Measurements from ENCODE around the gene NEGR1.

NEGR1 gene

DNA sequence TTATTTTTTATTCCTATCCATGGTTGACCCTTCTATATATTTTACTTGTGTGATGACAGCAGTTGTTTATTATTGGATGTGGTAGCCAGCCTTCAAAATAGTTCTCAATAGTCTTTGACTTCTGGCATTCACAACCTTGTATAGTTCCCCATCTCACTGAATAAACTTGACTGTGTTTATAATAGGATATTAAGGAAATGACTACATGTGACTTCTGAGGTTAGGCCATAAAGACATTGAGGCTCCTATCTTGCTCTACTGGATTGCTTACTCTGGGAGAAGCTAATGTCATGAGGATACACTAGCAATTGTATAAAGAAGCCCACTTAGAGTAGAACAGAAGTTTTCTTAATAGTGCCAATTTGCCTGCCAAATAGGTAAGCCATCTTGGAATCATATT is 231.8 kb downstream of the NEGR1 start:
- DNase-seq (ENCODE audit: low read depth in 2 of 2, low spot score in 1 of 2) = no peak

DNA sequence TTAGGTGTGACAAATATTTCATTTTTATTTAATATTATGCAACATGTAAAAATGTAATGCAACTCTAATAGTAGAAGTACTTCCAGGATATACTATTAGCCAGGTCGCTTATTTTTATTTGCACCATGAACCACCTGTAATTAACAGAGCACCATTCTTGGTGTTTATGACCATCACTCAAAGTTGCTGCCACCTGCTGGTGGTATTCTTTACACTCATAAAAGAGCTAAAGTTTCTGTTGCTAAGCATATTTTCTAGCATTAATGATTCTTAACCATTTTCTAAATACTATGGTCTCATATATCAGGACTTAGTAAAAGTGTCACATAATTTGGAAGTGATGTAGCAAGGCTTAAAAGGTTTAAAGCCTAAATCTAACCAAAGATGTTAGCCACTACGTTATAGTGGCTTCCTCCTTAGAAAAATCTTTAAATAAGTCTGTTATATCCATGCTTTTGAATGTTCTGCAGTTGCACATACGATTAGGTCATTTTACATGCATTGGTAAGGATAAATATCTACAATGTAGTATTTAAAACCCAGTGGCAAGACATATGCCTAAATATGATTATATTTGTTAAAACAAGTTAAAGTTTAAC is 244.5 kb downstream of the NEGR1 start:
- no peak for DNase-seq (ENCODE audit: low read depth in 2 of 2, low spot score in 1 of 2)

DNA sequence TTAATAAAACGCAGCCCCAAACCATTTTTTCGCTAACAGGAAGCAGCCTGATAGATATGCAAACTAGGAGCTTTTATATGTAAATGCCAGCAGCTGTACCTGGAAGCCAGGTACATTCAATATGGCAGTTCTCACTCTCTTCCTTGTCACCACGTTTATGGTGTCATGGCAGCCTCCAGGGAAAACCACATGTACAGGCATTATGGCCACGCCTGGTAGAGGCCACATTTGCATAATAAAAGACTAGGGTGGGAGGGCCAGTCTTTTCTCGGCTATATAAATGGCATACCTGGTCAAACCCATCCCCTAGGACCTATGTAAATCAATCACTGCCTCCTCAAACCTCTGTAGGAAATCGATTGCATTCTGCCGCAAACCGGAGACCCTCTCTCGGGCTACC is 247.5 kb downstream of the NEGR1 start:
- DNase-seq (ENCODE audit: low read depth in 2 of 2, low spot score in 1 of 2) = no peak

DNA sequence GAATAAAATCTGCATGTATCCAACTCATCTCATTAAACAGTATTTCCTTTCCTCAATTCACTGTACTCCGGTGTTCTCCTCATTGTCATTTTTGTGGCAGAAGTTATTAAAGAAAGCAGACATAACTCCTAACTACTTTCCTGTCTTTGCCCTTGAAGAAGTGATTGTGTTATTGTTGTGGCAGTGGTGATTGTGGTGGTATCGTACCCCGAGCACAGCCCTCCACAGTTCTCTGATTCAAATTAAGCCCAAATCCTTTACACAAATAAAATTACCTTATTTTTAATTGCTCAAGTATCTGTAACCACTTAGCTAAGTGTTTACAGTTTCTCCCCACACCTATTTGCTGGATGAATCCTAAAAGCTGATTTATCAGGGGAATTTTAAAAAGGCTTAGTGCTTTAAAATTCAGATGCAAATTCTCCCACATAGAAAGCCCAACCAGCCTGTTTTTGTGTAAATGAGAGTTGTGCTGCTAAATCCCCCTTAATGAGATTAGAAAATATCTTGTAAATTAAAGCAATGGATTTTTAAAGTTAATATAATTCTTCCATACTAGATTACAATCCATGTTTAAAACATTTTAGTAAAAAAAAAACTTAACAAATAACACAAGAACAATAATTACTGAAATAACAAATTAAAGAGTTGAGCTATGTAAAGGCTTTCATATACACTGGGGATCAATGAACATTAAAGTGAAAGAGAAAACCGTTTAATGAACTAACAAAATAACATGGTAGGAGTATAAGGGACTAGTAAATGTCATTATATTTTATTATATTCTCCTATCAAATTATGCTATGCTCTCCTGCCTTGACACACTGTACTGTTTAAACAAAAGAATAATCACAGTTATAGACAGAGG is 259.0 kb downstream of the NEGR1 start:
- DNase-seq (ENCODE audit: low read depth in 2 of 2, low spot score in 1 of 2) = no peak

DNA sequence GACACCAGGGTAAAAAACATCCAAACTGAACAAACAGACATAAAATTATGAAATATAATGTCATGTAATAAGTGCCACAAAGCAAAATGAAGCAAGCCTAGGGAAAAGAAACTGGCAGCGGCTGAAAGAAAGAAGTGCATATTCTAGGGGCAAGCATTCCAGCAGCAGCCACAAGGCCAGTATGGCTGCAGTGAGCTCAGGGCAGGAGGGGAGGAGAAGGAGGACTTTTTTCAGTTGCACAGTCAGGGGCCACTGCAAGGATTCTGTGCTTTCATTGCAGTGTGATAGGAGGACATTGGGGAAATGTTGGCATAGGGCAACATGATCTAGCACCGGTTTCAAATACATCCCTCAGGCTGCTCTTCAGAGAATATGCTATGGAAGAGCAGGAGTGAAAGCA is 263.8 kb downstream of the NEGR1 start:
- DNase-seq (ENCODE audit: low read depth in 2 of 2, low spot score in 1 of 2) = no peak

DNA sequence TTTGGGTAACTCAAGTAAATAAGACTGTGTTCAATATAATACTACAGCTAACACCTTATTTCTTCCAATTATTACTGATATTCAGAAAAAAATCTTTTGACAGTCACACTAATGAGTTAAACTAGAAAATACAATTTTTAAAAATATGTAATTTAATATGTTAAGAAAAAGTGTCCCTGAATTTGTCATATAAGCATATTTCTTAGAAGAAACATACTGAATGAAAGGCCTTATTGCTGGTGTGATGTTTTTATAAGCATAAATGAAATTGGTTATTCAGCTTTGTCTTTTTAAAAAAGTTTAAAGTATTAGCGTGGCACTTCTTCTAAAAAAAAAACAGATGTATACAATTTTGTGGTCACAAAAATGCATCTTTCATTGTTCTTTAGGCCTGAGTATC is 267.3 kb downstream of the NEGR1 start:
- no peak for DNase-seq (ENCODE audit: low read depth in 2 of 2, low spot score in 1 of 2)

DNA sequence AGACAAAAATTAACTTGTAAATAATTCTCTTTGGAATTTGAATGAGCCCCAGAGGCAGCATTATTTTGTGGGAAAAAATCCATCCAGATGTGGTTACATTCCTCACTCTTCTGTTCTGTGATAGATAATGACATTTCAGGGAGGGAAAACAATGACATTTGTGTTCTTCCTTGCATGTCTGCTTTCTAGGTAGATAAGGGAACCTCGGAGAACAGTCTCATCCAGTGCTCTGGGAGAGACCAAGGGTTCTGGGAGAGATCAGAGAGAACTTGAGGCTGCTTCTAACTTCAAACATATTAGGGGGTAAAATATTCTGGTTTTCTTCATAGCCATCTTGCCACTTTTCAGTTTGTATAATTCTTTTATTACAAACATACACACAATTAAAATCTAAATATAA is 269.2 kb downstream of the NEGR1 start:
- DNase-seq (ENCODE audit: low read depth in 2 of 2, low spot score in 1 of 2) = no peak

DNA sequence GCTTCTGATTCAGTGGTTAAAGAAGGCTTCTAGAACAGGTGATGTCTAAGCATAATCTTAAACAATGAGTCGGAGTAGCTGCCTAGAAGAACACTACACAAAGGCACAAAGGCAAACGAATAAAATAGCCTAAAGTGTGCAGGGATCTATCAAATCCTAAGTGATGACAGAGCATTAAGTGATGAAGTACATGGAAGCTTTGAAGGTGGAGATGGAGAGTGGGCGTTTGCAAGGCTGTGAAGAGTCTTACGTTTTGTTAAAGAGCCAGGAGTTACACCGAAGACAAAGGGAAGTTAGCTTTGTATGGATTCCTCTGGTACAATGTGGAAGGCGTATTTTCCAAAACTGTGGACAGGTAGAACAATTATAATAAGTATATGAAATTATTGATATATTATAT is 270.6 kb downstream of the NEGR1 start:
- no peak for DNase-seq (ENCODE audit: low read depth in 2 of 2, low spot score in 1 of 2)

DNA sequence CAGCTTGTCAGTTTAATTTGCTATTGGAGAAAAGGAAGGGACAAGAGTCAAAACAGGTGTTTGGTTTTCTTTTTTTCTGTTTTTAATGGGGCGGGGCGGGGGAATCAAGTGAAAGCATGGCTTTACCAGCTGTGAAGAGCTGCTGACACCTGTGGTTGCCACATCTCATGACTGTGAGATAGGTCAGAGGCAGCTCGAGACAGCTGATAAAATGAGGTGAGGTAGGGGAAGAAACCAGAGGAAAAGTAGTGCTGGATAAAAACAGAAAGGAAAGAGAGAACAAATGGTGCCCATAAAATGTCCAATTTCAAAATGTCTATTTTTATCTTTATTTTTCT is 272.3 kb downstream of the NEGR1 start:
- DNase-seq (ENCODE audit: low read depth in 2 of 2, low spot score in 1 of 2) = no peak

DNA sequence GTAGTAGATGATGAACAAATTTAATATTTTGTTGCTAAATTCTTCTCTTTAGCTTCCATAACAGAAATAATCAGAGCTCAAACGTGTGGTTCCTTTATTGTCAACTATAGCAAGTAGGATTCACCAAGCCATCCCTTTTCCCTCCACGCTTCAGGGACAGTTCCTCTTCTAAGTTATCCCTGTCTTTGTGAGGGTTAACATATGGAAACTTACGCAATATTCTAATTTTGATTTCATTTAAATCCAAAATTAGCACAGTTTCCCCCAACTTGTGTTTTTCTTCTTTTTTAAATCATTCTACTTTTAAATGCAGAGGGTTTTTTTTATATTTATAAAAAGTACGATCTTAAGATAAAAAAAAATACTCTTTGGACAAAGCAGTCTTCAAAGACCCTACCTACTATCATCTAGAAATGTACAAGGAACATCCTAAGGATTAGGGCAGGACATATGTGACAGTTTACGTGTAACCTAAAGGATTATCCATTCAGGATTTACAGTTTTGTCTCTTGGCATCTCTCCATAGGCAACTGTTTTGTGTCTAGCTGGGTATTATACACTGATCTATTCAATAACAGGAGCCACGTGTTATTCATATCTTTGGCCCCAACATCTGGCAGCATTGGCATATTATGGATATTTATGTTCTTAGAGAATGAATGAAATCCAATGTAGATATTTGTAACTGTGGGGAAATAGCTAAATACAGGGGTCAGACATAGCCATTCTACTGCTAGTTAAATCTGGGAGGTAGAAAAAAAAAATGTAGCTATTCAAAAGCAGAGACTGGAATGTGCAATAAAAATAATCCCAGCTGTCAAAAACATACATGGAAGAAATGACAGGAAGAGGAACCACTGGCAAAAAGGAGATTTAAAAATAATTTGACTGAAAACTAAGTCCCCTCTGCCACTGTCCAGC is 272.9 kb downstream of the NEGR1 start:
- no peak for DNase-seq (ENCODE audit: low read depth in 2 of 2, low spot score in 1 of 2)

DNA sequence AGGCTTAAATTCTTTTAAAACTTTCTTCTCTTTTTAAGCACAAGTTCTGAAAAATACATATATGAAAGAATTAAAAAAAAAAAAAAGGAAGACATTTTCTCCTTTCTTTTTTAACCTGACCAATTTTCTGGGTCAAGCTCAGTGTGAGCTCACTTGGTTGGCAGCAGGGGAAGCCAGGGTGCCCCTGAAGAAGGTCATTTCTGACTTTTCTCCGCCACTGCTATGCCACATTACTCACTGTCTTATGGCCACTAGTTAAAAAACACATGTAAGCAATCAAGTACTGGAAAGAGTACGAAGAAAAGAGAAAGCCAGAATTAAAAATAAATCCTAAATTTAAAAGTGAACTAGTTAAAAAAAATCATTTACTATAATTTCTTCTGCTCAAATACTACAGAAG is 275.0 kb downstream of the NEGR1 start:
- no peak for DNase-seq (ENCODE audit: low read depth in 2 of 2, low spot score in 1 of 2)

DNA sequence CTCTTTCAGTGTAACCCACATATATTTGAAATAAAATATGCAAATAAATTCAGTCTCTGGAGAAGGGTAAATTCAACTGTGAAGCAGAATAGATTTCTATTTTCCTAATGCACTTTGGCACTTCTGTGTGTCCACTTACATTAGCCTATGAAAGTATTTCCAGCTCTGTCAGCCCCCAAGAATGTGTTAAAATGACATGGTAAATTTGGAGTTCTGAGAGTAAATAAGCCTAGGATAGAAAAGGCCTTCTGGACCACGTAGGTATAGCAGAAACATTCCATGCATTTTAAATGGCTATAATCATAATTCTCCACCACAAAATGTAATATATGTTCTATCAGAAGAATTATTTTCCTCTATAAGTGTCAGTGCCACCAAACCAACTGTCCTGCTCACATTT is 276.2 kb downstream of the NEGR1 start:
- no peak for DNase-seq (ENCODE audit: low read depth in 2 of 2, low spot score in 1 of 2)

DNA sequence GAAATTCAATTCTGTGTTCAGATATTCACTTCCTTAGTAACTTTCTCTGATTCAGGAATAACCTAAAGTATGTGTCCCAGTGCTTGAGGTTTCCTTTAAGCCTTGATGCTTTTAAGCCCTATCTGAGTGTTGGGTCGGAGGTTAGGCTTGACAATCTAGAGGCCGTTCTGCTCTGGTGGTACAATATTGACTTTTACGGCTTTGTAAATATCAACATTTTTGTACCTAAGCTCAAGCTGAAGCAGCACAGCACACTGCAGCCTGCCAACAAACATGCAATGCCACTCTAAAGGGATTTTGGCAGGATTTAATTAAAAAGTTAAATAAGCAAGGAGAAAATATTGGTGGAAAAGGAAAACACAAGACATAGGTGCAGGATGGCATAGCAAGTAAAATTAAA is 279.2 kb downstream of the NEGR1 start:
- DNase-seq (ENCODE audit: low read depth in 2 of 2, low spot score in 1 of 2) = no peak

DNA sequence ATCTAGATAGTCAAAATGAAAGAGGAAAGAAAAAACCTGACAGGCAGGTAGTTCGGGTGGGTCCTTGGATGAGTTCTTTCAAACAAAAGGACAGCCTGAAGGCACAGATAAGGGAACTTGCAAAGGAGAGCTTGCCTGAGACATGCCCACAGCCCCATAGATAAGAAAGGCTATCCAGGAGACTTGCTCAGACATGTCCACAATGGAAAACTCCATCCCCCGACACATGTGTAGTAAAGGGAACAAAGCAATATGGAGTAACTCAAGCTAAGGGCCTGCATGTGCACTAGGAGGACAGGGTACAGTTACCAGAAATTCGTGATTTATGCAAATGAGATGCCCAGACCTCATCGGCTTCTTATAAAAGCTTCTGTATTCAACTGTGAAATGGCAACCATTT is 281.5 kb downstream of the NEGR1 start:
- no peak for DNase-seq (ENCODE audit: low read depth in 2 of 2, low spot score in 1 of 2)

DNA sequence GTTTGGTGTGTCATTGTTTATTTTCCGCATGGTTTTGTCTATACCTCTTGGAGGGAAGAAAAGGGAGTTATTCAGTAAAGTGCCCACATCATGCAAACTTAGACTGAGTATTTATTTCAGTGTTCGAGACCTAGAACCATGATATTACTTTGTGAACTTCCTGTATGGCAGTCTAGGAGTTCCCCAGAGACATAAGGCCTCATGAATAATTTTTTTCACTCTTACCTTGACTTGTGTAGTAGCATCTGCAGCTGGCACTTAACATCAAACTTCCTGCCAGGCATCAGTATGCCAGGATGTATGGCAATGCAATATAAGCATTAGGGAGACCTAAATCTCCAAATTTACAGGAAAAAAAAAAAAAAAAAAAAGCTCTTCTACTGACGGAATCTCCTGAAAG is 287.7 kb downstream of the NEGR1 start:
- no peak for DNase-seq (ENCODE audit: low read depth in 2 of 2, low spot score in 1 of 2)

DNA sequence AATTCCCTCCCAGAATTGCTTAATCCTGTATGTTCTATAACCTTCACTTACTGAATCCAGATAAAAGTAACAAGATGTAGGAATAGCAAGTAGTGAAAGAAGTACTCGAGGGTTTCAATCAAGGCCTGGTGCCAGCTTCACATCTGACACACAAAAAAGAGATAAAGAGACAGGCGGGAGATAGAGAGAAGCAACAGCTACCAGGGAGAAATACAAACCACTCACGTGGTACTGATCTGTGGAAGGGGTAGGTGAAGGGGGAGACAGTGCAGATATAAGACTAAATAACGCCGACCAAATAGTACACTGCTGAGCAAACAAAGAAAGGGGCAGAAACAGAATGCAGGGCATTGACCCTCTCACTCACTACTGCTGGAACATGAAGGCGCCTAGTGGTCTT is 295.2 kb downstream of the NEGR1 start:
- no peak for DNase-seq (ENCODE audit: low read depth in 2 of 2, low spot score in 1 of 2)

DNA sequence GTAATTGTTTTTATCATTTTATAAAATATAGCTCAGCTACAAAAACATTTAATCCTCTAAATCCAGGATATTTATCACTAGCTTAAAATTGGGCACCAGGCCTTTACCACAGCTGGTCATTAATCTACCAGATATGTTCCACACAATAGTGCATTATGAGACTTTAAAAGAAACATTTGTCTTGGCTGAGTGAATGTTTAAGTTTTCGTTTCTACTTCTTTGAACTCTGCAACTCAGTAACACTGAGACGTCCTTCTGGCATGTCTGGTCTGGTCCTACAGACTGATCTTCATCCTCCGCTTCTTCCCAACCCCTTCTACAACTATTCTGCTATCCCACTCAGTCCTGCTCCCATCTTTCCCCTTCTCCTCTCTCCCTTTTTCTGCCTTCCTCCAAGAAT is 296.2 kb downstream of the NEGR1 start:
- no peak for DNase-seq (ENCODE audit: low read depth in 2 of 2, low spot score in 1 of 2)

DNA sequence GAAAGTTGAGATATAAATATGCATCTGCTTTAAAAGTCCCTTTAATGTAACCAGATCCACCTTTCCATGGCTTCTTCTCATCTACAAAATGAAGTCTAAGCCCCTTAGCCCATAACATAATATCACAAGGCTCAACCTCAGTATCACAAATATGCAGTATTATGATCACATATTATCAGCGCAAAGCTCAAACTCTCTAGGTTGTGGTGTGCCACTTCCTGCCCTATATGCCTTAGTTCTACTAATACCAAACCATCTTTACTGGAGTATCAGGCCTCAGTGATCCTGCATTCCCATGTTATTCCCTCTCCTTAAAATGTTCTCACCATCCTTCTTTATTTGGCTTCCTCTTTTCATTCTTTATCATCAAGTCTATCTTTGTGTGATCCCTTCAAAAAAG is 301.8 kb downstream of the NEGR1 start:
- DNase-seq (ENCODE audit: low read depth in 2 of 2, low spot score in 1 of 2) = no peak

DNA sequence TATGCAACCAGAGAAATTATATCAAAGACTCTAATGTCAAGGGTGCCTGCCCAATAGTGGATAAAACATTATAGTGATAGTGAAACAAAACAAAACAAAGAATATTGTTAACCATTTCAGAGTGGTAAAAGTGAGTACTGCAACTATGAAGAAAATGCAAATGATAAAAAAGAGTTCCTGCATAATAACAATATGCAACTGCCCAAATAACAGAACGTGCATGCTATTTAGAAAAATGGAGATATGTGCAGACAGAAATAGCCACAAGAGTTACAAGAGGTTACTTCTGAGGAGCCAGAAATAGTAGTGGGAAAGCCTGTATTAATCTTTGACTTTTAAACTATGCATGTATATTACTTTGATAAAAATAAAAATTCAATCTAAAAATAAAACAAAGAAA is 302.5 kb downstream of the NEGR1 start:
- no peak for DNase-seq (ENCODE audit: low read depth in 2 of 2, low spot score in 1 of 2)

DNA sequence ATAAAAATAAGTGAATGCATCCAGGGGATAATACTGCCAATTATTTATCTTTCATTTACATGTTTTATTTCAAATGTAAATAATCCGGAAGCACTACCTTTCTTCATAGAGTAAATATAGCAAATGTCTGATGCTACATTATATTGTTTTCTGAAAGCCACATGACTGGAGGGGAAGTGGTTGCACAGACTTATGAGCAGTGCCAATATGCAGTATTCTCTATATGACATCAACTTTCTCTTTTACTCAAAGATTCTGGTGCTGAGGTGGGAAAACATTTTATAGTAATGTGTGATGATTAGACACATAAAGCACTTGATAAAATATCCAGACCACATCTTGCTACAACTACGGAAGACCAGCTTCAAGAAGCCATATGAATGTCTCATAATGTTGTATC is 314.7 kb downstream of the NEGR1 start:
- no peak for DNase-seq (ENCODE audit: low read depth in 2 of 2, low spot score in 1 of 2)

DNA sequence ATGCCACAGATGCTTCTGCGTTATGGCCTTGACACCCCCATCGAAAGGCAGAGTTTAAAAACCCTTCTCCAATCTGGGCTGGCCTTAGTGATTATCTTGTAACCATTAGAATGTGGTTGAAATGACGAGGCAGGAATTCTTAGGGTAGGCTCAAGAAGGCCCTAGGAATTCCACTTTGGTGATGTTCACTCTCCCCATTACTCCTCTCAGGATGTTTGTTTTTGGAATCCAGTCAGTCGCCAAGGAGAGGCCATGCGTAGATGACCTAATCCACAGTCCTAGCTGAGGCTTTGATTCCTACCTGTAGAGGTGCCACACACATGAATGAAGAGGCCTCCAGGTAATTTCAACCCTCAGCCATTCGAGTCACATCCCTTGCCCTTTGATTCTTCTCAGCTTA is 318.2 kb downstream of the NEGR1 start:
- DNase-seq (ENCODE audit: low read depth in 2 of 2, low spot score in 1 of 2) = no peak

DNA sequence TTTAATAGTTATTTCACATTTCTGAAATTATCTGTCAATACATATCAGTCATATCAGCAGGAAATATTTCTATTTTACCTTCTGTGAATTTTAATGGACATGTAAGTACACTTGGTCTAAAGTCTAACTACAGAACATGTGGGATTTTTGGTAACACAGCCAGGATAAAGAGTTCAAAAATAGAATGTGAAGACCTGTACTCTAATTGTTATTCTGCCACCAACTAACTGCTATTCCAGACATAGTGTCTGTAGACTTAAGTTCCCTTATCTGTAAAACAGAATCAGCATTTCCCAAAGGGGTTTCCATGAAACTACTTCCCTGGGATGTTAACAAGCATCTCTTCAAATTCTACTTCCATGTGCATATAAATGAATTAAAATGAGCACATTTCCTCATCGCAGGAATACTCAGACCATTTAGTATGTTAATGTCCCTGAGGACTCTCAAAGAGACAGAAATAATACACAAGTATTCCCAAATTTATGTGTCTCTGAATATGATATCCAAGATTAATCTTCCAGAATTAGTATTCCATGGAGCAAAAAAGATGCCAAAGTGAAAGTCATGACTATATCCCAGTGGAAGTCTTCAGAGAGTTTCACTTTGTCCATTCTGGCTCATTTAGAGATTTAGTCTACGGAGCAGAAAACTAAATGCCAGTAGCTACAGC is 325.6 kb downstream of the NEGR1 start:
- DNase-seq (ENCODE audit: low read depth in 2 of 2, low spot score in 1 of 2) = no peak
